ENCODE data around the gene PTPRT. TPM values are rescaled to one million over a fixed set of nuclear protein-coding genes. Genes with fewer than 3 reads are reported as not detected.

The PTPRT gene
- total RNA-seq, 1 donor from 2014 or later: 23.5 TPM

GRCh38 chr20:42740226-42740870, 449.4 kb downstream of the PTPRT start:
- Histone ChIP-seq H3K36me3 (no peaks in the 10 kb centered on the region), H3K27ac (no peak overlapping the region), H3K4me1 (no peaks in the 10 kb centered on the region), H3K4me3 (no peak overlapping the region), H3K27me3 (no peaks in the 10 kb centered on the region), H3K9me3 (no peaks in the 10 kb centered on the region)
- TF ChIP-seq CTCF (IDR thresholded peaks at IDR 0.05): no peak
- intact Hi-C loops (cut with DNase I): no loop called here
- no peak for DNase-seq (ENCODE audit: low spot score in 2 of 2)

GRCh38 chr20:42739683-42740082, 450.0 kb downstream of the PTPRT start:
- no peaks in the 10 kb centered on the region for H3K4me1 ChIP-seq
- no peak for DNase-seq (ENCODE audit: low spot score in 2 of 2)
- no peak for TF ChIP-seq CTCF (IDR thresholded peaks at IDR 0.05)
- no peak overlapping the region for H3K27ac ChIP-seq
- H3K9me3 ChIP-seq: no peaks in the 10 kb centered on the region
- H3K36me3 ChIP-seq: no peaks in the 10 kb centered on the region
- intact Hi-C loops (cut with DNase I): no loop called here
- H3K27me3 ChIP-seq: no peaks in the 10 kb centered on the region
- no peak overlapping the region for H3K4me3 ChIP-seq

- Histone ChIP-seq H3K9me3 (no peaks in the 10 kb centered on the region), H3K27me3 (no peaks in the 10 kb centered on the region), H3K4me1 (no peaks in the 10 kb centered on the region), H3K36me3 (no peaks in the 10 kb centered on the region), H3K4me3 (no peak overlapping the region), H3K27ac (no peak overlapping the region)
- intact Hi-C loops (cut with DNase I): no loop called here
- DNase-seq (ENCODE audit: low spot score in 2 of 2): peak in 1 of 2 donors; percentile 24
- no peak for TF ChIP-seq CTCF (IDR thresholded peaks at IDR 0.05)
These were observed 454.2 kb downstream of the PTPRT start for GRCh38 chr20:42735539-42735938.

GRCh38 chr20:42734660-42735368, 454.9 kb downstream of the PTPRT start:
- no peaks in the 10 kb centered on the region for H3K27me3 ChIP-seq
- H3K4me1 ChIP-seq: no peaks in the 10 kb centered on the region
- no peaks in the 10 kb centered on the region for H3K36me3 ChIP-seq
- H3K4me3 ChIP-seq: no peak overlapping the region
- intact Hi-C loops (cut with DNase I): no loop called here
- DNase-seq (ENCODE audit: low spot score in 2 of 2): peak in 1 of 2 donors; percentile 42
- H3K27ac ChIP-seq: no peak overlapping the region
- no peaks in the 10 kb centered on the region for H3K9me3 ChIP-seq
- no peak for TF ChIP-seq CTCF (IDR thresholded peaks at IDR 0.05)

GRCh38 chr20:42721923-42722322, 467.8 kb downstream of the PTPRT start:
- no peaks in the 10 kb centered on the region for H3K9me3 ChIP-seq
- H3K4me1 ChIP-seq: no peaks in the 10 kb centered on the region
- no peak for TF ChIP-seq CTCF (IDR thresholded peaks at IDR 0.05)
- no peak overlapping the region for H3K4me3 ChIP-seq
- H3K27ac ChIP-seq: no peak overlapping the region
- no peak for DNase-seq (ENCODE audit: low spot score in 2 of 2)
- H3K36me3 ChIP-seq: no peaks in the 10 kb centered on the region
- no peaks in the 10 kb centered on the region for H3K27me3 ChIP-seq
- intact Hi-C loops (cut with DNase I): no loop called here
